ENCODE measurements around the gene CUX1.

DNA sequence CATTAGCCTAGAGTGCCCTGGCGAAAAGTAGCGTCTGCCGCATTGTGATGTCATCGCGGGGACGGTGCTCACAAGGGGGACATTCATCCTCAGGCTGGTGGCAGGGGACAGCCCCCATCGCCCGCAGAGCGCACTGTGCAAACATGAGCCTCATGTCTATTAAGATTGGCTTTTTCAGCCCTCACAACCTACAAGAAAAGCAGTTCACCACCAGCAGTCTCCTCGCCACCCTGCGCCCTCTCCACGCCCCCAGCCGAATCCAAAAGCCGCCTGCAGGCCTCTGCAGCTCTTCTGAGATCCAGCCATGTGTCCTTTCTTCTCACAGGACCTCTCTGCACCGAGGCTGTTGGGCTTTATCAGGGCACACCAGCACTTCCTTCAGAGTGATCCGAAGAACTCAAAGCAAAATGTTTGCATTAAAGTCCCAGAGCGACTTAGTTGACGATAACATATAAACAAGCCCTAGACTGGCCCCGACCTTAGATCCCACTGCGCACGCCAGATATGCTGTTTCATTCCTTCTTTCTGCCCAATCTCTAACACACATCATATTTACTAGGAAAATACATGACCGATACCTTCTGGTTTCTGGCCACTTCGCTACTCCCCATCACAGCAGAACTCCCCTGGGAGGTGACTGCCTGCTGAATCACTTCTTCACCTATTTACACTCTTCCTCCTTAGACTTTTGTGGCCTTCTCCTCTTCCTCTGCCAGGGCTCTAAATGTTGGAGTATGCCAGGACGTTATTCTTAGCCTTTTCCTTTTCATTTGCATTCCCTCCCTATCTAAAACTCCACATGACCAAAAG lies 263.2 kb downstream of the CUX1 start:
- TF ChIP-seq POLR2AphosphoS5 (IDR thresholded peaks at IDR 0.05) (no peak), POLR2A (IDR thresholded peaks at IDR 0.05) (no peak), EP300 (IDR thresholded peaks at IDR 0.05; ENCODE audit: low read depth) (no peak)
- TF ChIP-seq, protein P1, sequence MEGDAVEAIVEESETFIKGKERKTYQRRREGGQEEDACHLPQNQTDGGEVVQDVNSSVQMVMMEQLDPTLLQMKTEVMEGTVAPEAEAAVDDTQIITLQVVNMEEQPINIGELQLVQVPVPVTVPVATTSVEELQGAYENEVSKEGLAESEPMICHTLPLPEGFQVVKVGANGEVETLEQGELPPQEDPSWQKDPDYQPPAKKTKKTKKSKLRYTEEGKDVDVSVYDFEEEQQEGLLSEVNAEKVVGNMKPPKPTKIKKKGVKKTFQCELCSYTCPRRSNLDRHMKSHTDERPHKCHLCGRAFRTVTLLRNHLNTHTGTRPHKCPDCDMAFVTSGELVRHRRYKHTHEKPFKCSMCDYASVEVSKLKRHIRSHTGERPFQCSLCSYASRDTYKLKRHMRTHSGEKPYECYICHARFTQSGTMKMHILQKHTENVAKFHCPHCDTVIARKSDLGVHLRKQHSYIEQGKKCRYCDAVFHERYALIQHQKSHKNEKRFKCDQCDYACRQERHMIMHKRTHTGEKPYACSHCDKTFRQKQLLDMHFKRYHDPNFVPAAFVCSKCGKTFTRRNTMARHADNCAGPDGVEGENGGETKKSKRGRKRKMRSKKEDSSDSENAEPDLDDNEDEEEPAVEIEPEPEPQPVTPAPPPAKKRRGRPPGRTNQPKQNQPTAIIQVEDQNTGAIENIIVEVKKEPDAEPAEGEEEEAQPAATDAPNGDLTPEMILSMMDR (IDR thresholded peaks at IDR 0.05) = no peak
